Measurements from ENCODE around the gene KLKB1.

DNA sequence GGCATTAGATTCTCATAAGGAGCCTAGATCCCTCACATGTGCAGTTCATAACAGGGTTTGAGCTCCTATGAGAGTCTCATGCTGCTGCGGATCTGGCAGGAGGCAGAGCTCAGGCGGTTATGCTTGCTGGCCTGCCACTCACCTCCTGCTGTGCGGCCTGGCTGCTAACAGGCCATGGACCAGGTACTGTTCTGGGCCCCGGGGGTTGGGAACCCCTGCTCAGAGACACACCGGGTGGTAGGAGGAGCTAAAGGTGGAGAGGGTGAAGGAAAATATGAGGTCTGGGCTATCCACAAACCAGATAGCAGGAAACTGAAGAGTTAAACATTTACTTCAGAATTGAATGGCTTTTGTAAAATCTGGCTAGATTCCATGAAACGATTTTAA lies 32.8 kb downstream of the KLKB1 start:
- TF ChIP-seq, protein P1, sequence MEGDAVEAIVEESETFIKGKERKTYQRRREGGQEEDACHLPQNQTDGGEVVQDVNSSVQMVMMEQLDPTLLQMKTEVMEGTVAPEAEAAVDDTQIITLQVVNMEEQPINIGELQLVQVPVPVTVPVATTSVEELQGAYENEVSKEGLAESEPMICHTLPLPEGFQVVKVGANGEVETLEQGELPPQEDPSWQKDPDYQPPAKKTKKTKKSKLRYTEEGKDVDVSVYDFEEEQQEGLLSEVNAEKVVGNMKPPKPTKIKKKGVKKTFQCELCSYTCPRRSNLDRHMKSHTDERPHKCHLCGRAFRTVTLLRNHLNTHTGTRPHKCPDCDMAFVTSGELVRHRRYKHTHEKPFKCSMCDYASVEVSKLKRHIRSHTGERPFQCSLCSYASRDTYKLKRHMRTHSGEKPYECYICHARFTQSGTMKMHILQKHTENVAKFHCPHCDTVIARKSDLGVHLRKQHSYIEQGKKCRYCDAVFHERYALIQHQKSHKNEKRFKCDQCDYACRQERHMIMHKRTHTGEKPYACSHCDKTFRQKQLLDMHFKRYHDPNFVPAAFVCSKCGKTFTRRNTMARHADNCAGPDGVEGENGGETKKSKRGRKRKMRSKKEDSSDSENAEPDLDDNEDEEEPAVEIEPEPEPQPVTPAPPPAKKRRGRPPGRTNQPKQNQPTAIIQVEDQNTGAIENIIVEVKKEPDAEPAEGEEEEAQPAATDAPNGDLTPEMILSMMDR (conservative IDR thresholded peaks at IDR 0.05; ENCODE audit: low read length) = no peak
- no peak for TF ChIP-seq EZH2phosphoT487 (IDR thresholded peaks at IDR 0.05; ENCODE audit: borderline replicate concordance, low read depth, low read length)

All from OCI-LY7 (cell line).